ENCODE data around the gene NXPH1. TPM values are rescaled to one million over a fixed set of nuclear protein-coding genes. Genes with fewer than 3 reads are reported as not detected.
A peak's percentile ranks its signal among the peaks of the same experiment; 100 is the strongest.

NXPH1 gene
- total and polyA plus RNA-seq, 9 of the 15 experiments (the other 6 are each of a cell fraction or from before 2014, with no cell fraction given): 0.16 TPM; not detected in 8

- TF ChIP-seq TEAD1 (CRISPR knock-in tag; IDR thresholded peaks at IDR 0.05): no peak
- peak; percentile 73 for TF ChIP-seq NFE2 (IDR thresholded peaks at IDR 0.05; ENCODE audit: low read depth)
- peak; percentile 35; the same call in 1 of the 2 replicates for TF ChIP-seq ATF3 (IDR thresholded peaks at IDR 0.05)
- no peak for TF ChIP-seq ATF3 (CRISPR knock-in tag; conservative IDR thresholded peaks at IDR 0.05)
- no peak for TF ChIP-seq GABPB1 (CRISPR knock-in tag; IDR thresholded peaks at IDR 0.05)
- peak; percentile 39; the same call in 1 of the 2 replicates for TF ChIP-seq MAFG (tag; conservative IDR thresholded peaks at IDR 0.05)
- peak; percentile 83; the same call in 1 of the 2 replicates for TF ChIP-seq ZNF316 (IDR thresholded peaks at IDR 0.05)
Measured at GRCh38 chr7:8516976-8517375, 83.6 kb downstream of the NXPH1 start (continued).

GRCh38 chr7:8528311-8528710 lies 94.9 kb downstream of the NXPH1 start:
- no peaks in the 10 kb centered on the region for H3K36me3 ChIP-seq (ENCODE audit: control insufficient read depth, insufficient read depth, low read length)
- in situ Hi-C loops (cut with MboI): no loop called here
- POLR2A ChIA-PET: interaction anchor here (0.7 to 1.0 kb wide), 2 partner anchors 11 to 119 kb away, joined by 3 read pairs; no protein-coding TSS in a partner anchor
- ATAC-seq (no peak), FAIRE-seq (no peak), DNase-seq (ENCODE audit: extremely low read depth in 1 of 4, low spot score in 3 of 4) (no peak)
- no peak for TF ChIP-seq CBX3 (IDR thresholded peaks at IDR 0.05; ENCODE audit: borderline replicate concordance in 1 of 2, low read length in 2 of 2)
- no peak for TF ChIP-seq RFX1 (IDR thresholded peaks at IDR 0.05)
- no peak for TF ChIP-seq RNF2 (IDR thresholded peaks at IDR 0.05)
- CTCF ChIA-PET (ENCODE audit: low intra/inter-chr PET ratio): no interaction called here
- H3K4me2 ChIP-seq (ENCODE audit: insufficient read depth, low read length): no peak overlapping the region
- H3K9me1 ChIP-seq (ENCODE audit: control insufficient read depth, insufficient read depth, low read length): no peaks in the 10 kb centered on the region
- no peaks in the 10 kb centered on the region for H3K79me2 ChIP-seq (ENCODE audit: control insufficient read depth, insufficient read depth, low read length)
- no peak overlapping the region for H3K4me3 ChIP-seq
- no peak overlapping the region for H3K27ac ChIP-seq (ENCODE audit: extremely low read depth, low read depth, low read length)
- WGBS (ENCODE audit: insufficient coverage, low coverage, missing lambda C conversion rate): 0% methylated on average over 2 of the region's 2 CpGs
- no peaks in the 10 kb centered on the region for H4K20me1 ChIP-seq (replicated peaks; ENCODE audit: control insufficient read depth, insufficient read depth, low read length)
- H3K9me3 ChIP-seq (replicated peaks; ENCODE audit: control insufficient read depth, insufficient read depth, low read depth, low read length): no peaks in the 10 kb centered on the region
- H2AFZ ChIP-seq (ENCODE audit: low read depth, low read length): no peak overlapping the region
- no peaks in the 10 kb centered on the region for H3K4me1 ChIP-seq (replicated peaks in 1 of 2; ENCODE audit: control insufficient read depth in 2 of 2, insufficient read depth in 2 of 2, low read length in 2 of 2)
- no peaks in the 10 kb centered on the region for H3K27me3 ChIP-seq (ENCODE audit: control insufficient read depth in 2 of 2, insufficient read depth in 2 of 2, low read length in 2 of 2)
- intact Hi-C loops (cut with micrococcal nuclease): no loop called here
- no peak overlapping the region for H3K9ac ChIP-seq (ENCODE audit: insufficient read depth in 1 of 2, low read depth in 2 of 2, low read length in 2 of 2)
- no TSS peak for BruUV-seq (replicated peaks)
